Measurements from ENCODE around the gene NTRK2.

The NTRK2 gene

GRCh38 chr9:85013703-85014102 lies 344.2 kb downstream of the NTRK2 start:
- TF ChIP-seq EZH2 (IDR thresholded peaks at IDR 0.05; ENCODE audit: borderline replicate concordance, low read length), result no peak
- TF ChIP-seq CTCF (IDR thresholded peaks at IDR 0.05; ENCODE audit: low read length), result no peak
- Histone ChIP-seq H3K9me3 (ENCODE audit: low read length) (no peaks in the 10 kb centered on the region), H3K4me1 (ENCODE audit: insufficient read depth, low read length, severe bottlenecking) (no peaks in the 10 kb centered on the region), H3K4me3 (ENCODE audit: low read depth, low read length, poor library complexity, severe bottlenecking) (no peak overlapping the region), H3K36me3 (ENCODE audit: insufficient read depth, low read length) (no peaks in the 10 kb centered on the region), H4K20me1 (ENCODE audit: insufficient read depth, low read length) (no peaks in the 10 kb centered on the region), H2AFZ (ENCODE audit: low read length) (no peak overlapping the region), H3K9ac (ENCODE audit: low read length) (no peak overlapping the region), H3K4me2 (ENCODE audit: low read length) (no peak overlapping the region), H3K9me2 (ENCODE audit: low read depth, low read length) (no peaks in the 10 kb centered on the region), H3K79me2 (ENCODE audit: insufficient read depth, low read length) (no peaks in the 10 kb centered on the region), H3K27me3 (ENCODE audit: insufficient read depth, low read length) (no peaks in the 10 kb centered on the region), H3K27ac (ENCODE audit: low read depth, low read length, poor library complexity, severe bottlenecking) (no peak overlapping the region), H3F3A (ENCODE audit: insufficient read depth, low read length) (no peaks in the 10 kb centered on the region)

- Histone ChIP-seq H3K4me1 (ENCODE audit: insufficient read depth, low read length, severe bottlenecking) (no peaks in the 10 kb centered on the region), H3K9ac (ENCODE audit: low read length) (no peak overlapping the region), H3K36me3 (ENCODE audit: insufficient read depth, low read length) (no peaks in the 10 kb centered on the region), H3K27me3 (ENCODE audit: insufficient read depth, low read length) (no peaks in the 10 kb centered on the region), H3K27ac (ENCODE audit: low read depth, low read length, poor library complexity, severe bottlenecking) (no peak overlapping the region), H3K4me3 (ENCODE audit: low read depth, low read length, poor library complexity, severe bottlenecking) (no peak overlapping the region), H2AFZ (ENCODE audit: low read length) (no peak overlapping the region), H3F3A (ENCODE audit: insufficient read depth, low read length) (no peaks in the 10 kb centered on the region), H3K4me2 (ENCODE audit: low read length) (no peak overlapping the region), H3K9me2 (ENCODE audit: low read depth, low read length) (no peaks in the 10 kb centered on the region), H4K20me1 (ENCODE audit: insufficient read depth, low read length) (no peaks in the 10 kb centered on the region), H3K79me2 (ENCODE audit: insufficient read depth, low read length) (no peaks in the 10 kb centered on the region), H3K9me3 (ENCODE audit: low read length) (no peaks in the 10 kb centered on the region)
- no peak for TF ChIP-seq EZH2 (IDR thresholded peaks at IDR 0.05; ENCODE audit: borderline replicate concordance, low read length)
- no peak for TF ChIP-seq CTCF (IDR thresholded peaks at IDR 0.05; ENCODE audit: low read length)
These were observed 344.8 kb downstream of the NTRK2 start for GRCh38 chr9:85014292-85014691.

- Histone ChIP-seq H4K20me1 (ENCODE audit: insufficient read depth, low read length) (no peaks in the 10 kb centered on the region), H3K9me3 (ENCODE audit: low read length) (no peaks in the 10 kb centered on the region), H3K9ac (ENCODE audit: low read length) (no peak overlapping the region), H3K79me2 (ENCODE audit: insufficient read depth, low read length) (no peaks in the 10 kb centered on the region), H3K4me3 (ENCODE audit: low read depth, low read length, poor library complexity, severe bottlenecking) (no peak overlapping the region), H3K36me3 (ENCODE audit: insufficient read depth, low read length) (no peaks in the 10 kb centered on the region), H3K27ac (ENCODE audit: low read depth, low read length, poor library complexity, severe bottlenecking) (no peak overlapping the region), H3K4me2 (ENCODE audit: low read length) (no peak overlapping the region), H3F3A (ENCODE audit: insufficient read depth, low read length) (no peaks in the 10 kb centered on the region), H3K9me2 (ENCODE audit: low read depth, low read length) (no peaks in the 10 kb centered on the region), H3K27me3 (ENCODE audit: insufficient read depth, low read length) (no peaks in the 10 kb centered on the region), H2AFZ (ENCODE audit: low read length) (no peak overlapping the region), H3K4me1 (ENCODE audit: insufficient read depth, low read length, severe bottlenecking) (no peaks in the 10 kb centered on the region)
- no peak for TF ChIP-seq EZH2 (IDR thresholded peaks at IDR 0.05; ENCODE audit: borderline replicate concordance, low read length)
- TF ChIP-seq CTCF (IDR thresholded peaks at IDR 0.05; ENCODE audit: low read length), result no peak
These were observed 347.0 kb downstream of the NTRK2 start for GRCh38 chr9:85016384-85017006.
